ENCODE results near the gene ACTC1.

ACTC1 gene

GRCh38 chr15:34789326-34789725 lies 6.0 kb downstream of the ACTC1 start:
- no peak for DNase-seq (ENCODE audit: extremely low read depth, low read depth)
- no peak for TF ChIP-seq CTCF (IDR thresholded peaks at IDR 0.05; ENCODE audit: low read depth, low read length)

- DNase-seq (ENCODE audit: extremely low read depth, low read depth), result no peak
- no peak for TF ChIP-seq CTCF (IDR thresholded peaks at IDR 0.05; ENCODE audit: low read depth, low read length)
These were observed 9.1 kb downstream of the ACTC1 start for GRCh38 chr15:34786206-34786605.

- TF ChIP-seq CTCF (IDR thresholded peaks at IDR 0.05; ENCODE audit: low read depth, low read length), result no peak
- no peak for DNase-seq (ENCODE audit: extremely low read depth, low read depth)
These were observed 11.4 kb downstream of the ACTC1 start for GRCh38 chr15:34783991-34784390.

GRCh38 chr15:34783431-34783830 lies 11.9 kb downstream of the ACTC1 start:
- DNase-seq (ENCODE audit: extremely low read depth, low read depth), result no peak
- TF ChIP-seq CTCF (IDR thresholded peaks at IDR 0.05; ENCODE audit: low read depth, low read length), result no peak

- no peak for TF ChIP-seq CTCF (IDR thresholded peaks at IDR 0.05; ENCODE audit: low read depth, low read length)
- DNase-seq (ENCODE audit: extremely low read depth, low read depth), result no peak
These were observed 12.4 kb downstream of the ACTC1 start for GRCh38 chr15:34782901-34783300.

GRCh38 chr15:34780725-34781124 lies 14.6 kb downstream of the ACTC1 start:
- TF ChIP-seq CTCF (IDR thresholded peaks at IDR 0.05; ENCODE audit: low read depth, low read length), result no peak
- no peak for DNase-seq (ENCODE audit: extremely low read depth, low read depth)

GRCh38 chr15:34776606-34777105 lies 18.7 kb downstream of the ACTC1 start:
- no peak for TF ChIP-seq CTCF (IDR thresholded peaks at IDR 0.05; ENCODE audit: low read depth, low read length)
- no peak for DNase-seq (ENCODE audit: extremely low read depth, low read depth)

Data from AG09319 (cell line).